GM13976 (cell line): ENCODE results near the gene CDK7.
"Not testable (repeated sequence)": the region's sequence is repeated elsewhere in the genome, so short reads cannot be mapped to it uniquely, and the experiment has no call there.

Experiments
- DNase-seq: peaks from one replicate; pipeline ENCODE4 v3.0.0; 2012; ENCODE audit warnings: low spot score
- in situ Hi-C: fragments of 300-500 bp; cut with MboI; formaldehyde crosslinking; loops from one replicate; pipeline ENCODE4 v1.12.0; 2022; ENCODE audit warnings: low sequenced_read_pairs, mixed read lengths, inconsistent platforms; ENCODE audit not compliant: unreplicated experiment
- TF ChIP-seq, protein P1 (sequence below): IDR thresholded peaks from 2 replicates; pipeline ENCODE4 v1.5.1; 2012; ENCODE audit warnings: borderline replicate concordance, mild to moderate bottlenecking; ENCODE audit not compliant: insufficient read depth; ENCODE audit errors: extremely low read depth, missing control alignments, control extremely low read depth

CDK7 gene

DNA sequence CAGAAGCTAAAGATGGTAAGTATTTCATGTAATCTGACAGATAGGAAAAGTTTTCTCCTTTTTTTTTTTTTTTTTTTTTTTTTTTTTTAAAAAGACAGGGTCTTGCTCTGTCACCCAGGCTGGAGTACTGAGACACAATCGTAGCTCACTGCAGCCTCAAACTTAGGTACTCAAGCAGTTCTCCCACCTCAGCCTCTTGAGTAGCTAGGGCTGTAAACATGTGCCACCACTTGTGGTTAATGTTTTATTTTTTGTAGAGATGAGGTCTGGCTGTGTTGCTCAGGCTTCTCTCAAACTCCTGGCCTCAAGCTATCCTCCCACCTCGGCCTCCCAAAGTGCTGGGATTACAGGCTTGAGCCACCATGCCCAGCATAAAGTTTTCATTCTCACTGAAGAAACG is 17.8 kb downstream of the CDK7 start:
- in situ Hi-C loops: no loop called here
- DNase-seq: no peak
- TF ChIP-seq, protein P1, sequence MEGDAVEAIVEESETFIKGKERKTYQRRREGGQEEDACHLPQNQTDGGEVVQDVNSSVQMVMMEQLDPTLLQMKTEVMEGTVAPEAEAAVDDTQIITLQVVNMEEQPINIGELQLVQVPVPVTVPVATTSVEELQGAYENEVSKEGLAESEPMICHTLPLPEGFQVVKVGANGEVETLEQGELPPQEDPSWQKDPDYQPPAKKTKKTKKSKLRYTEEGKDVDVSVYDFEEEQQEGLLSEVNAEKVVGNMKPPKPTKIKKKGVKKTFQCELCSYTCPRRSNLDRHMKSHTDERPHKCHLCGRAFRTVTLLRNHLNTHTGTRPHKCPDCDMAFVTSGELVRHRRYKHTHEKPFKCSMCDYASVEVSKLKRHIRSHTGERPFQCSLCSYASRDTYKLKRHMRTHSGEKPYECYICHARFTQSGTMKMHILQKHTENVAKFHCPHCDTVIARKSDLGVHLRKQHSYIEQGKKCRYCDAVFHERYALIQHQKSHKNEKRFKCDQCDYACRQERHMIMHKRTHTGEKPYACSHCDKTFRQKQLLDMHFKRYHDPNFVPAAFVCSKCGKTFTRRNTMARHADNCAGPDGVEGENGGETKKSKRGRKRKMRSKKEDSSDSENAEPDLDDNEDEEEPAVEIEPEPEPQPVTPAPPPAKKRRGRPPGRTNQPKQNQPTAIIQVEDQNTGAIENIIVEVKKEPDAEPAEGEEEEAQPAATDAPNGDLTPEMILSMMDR: no peak

DNA sequence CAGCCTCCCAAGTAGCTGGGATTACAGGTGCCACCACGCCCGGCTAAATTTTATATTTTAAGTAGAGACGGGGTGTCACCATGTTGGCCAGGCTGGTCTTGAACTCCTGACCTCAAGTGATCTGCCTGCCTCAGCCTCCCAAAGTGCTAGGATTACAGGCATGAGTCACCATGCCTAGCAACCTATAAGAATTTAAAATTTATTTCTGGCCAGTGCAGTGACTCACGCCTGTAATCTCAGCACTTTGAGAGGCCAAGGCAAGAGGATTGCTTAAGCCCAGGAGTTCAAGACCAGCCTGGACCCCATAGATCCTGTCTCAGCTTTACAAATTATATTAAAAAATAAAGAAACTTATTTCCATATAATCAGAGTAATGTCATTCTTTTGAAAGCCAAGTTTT is 21.3 kb downstream of the CDK7 start:
- not testable (repeated sequence) for DNase-seq

DNA sequence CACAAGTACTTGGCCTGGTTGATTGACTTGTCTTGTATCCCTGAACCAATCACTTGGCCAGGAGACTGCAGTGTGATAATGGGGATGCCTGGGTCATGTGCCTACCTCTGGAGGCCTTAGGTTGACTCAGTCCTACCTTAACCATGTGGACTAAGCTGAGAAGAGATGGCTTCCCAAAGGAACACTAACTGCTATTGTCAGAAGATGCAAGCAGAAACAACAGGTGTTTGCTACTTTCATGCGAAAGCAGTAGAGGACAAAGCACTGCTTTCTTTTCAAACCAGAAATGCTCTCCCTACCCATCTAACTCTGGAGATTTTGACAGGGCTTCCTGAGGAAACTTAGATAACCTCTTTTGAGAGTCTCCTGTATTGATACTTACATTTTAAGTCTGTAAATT is 22.9 kb downstream of the CDK7 start:
- in situ Hi-C loops: no loop called here
- TF ChIP-seq, protein P1: no peak
- DNase-seq: no peak

More for the DNA sequence above, 21.3 kb downstream of the CDK7 start:
- in situ Hi-C loops: not testable (repeated sequence)

DNA sequence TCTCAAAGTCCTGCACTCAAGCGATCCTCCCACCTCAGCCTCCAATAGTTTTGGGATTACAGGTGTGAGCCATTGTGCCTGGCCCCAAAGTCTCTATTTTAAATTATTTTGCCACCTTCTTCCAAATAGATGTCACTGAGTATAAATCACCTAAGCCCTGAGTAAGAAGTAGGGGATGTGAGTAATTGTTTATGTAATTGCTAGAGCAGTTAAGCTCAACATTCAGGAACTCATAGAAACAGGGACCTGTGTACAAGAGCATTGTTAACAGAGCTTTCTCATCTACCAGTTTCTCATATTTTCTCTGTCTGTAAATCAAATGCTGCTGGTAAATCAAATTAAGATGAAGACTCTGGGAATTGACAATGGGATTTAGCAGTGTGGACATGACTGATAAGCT is 26.3 kb downstream of the CDK7 start:
- in situ Hi-C loops: no loop called here
- DNase-seq: no peak
- TF ChIP-seq, protein P1: no peak

DNA sequence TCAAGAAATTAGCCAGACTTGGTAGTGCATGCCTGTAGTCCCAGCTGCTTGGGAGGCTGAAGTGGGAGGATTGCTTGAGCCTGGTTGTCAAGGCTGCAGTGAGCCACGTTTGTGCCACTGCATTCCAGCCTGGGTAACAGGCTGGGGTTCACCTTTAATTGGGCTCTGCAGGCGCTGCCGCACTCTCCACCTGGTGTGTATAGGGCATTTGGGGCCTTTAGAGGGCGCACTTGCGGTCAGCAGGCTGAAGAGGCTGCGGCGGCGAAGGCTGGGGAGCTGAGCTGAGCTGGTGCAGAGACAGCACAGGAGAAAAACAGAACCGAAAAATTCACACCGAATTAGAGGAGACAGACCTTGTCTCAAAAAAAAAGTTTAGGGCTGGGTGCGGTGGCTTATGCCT is 31.2 kb downstream of the CDK7 start:
- DNase-seq: no peak
- TF ChIP-seq, protein P1: peak; percentile 2
- in situ Hi-C loops: no loop called here

DNA sequence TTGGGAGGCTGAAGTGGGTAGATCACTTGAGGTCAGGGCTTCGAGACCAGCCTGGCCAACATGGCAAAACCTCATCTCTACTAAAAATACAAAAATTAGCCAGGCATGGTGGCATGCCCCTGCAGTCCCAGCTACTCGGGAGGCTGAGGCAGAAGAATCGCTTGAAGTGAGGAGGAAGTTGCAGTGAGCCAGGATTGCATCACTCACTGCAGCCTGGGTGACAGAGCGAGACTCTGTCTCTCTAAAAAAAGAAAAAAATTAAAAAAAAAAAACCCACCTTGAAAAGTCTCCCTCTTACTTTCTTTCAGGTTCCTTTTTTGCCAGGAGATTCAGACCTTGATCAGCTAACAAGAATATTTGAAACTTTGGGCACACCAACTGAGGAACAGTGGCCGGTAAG is 34.2 kb downstream of the CDK7 start:
- TF ChIP-seq, protein P1: no peak
- DNase-seq: no peak
- in situ Hi-C loops: no loop called here

DNA sequence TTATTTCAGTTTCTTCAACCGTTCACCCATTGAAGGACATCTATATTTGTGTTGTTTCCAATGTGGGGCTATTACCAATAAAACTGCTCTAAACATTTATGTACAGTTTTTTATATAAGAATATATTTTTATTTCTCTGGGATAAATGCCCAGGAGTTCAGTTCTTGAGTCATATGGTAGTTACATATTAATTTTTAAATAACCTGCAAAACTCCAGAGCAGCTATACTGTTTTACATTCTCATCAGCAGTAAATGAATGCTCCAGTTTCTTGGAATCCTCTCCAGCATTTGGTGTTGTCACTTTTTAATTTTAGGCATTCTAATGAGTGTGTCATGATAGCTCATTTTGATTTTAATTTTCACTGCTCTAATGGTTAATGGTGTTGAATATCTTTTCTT is 36.2 kb downstream of the CDK7 start:
- DNase-seq: no peak
- TF ChIP-seq, protein P1: no peak
- in situ Hi-C loops: no loop called here
